ENCODE measurements around the gene MAD1L1. TPM values are rescaled to one million over a fixed set of nuclear protein-coding genes. Genes with fewer than 3 reads are reported as not detected.
"Not testable (repeated sequence)": the region's sequence is repeated elsewhere in the genome, so short reads cannot be mapped to it uniquely, and the experiment has no call there.

Gene MAD1L1
- total RNA-seq, 4 donors from 2014 or later: 18.4 to 39.1 (median 25.7) TPM

GRCh38 chr7:2165610-2166594 is 66.8 kb downstream of the MAD1L1 start:
- ATAC-seq (ENCODE audit: low FRiP score): no peak
- TF ChIP-seq CTCF (IDR thresholded peaks at IDR 0.05): no peak
- no peak for DNase-seq (ENCODE audit: low spot score)

- ATAC-seq (ENCODE audit: low FRiP score): no peak
- no peak for DNase-seq (ENCODE audit: low spot score)
- no peak for TF ChIP-seq CTCF (IDR thresholded peaks at IDR 0.05)
Observed at GRCh38 chr7:2165239-2165609, 67.5 kb downstream of the MAD1L1 start.

GRCh38 chr7:2164646-2165045 is 68.1 kb downstream of the MAD1L1 start:
- DNase-seq (ENCODE audit: low spot score): no peak
- no peak for ATAC-seq (ENCODE audit: low FRiP score)
- TF ChIP-seq CTCF (IDR thresholded peaks at IDR 0.05): no peak

GRCh38 chr7:2163600-2164555 is 68.9 kb downstream of the MAD1L1 start:
- DNase-seq (ENCODE audit: low spot score) (no peak), ATAC-seq (ENCODE audit: low FRiP score) (no peak)
- TF ChIP-seq CTCF (IDR thresholded peaks at IDR 0.05): no peak

GRCh38 chr7:2162959-2163358 is 69.8 kb downstream of the MAD1L1 start:
- no peak for TF ChIP-seq CTCF (IDR thresholded peaks at IDR 0.05)
- ATAC-seq (ENCODE audit: low FRiP score) (no peak), DNase-seq (ENCODE audit: low spot score) (no peak)

GRCh38 chr7:2162004-2162902 is 70.5 kb downstream of the MAD1L1 start:
- DNase-seq (ENCODE audit: low spot score); ATAC-seq (ENCODE audit: low FRiP score): not testable (repeated sequence)
